GM19455 (cell line): ENCODE results near the gene CHRNA4.
"Not testable (repeated sequence)": the region's sequence is repeated elsewhere in the genome, so short reads cannot be mapped to it uniquely, and the experiment has no call there.

Experiments used
- ATAC-seq: cut with Tn5 transposase; IDR thresholded peaks from one replicate; pipeline ENCODE4 v1.9.1; 2021; ENCODE audit not compliant: unreplicated experiment

Gene CHRNA4

DNA sequence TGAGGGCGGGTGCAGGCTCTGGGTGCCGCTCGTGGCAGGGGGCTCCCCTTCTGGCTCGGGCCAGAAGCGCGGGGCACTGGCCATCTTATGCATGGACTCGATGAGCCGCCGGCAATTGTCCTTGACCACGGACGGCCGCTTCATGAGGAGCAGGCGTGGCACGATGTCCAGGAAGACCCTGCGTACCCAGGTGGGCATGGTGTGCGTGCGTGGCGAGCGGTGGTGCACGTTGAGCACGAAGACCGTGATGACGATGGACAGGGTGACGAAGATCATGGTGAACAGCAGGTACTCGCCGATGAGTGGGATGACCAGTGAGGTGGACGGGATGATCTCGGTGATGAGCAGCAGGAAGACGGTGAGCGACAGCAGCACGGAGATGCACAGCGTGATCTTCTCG, 11.0 kb downstream of the CHRNA4 start:
- no peak for ATAC-seq

DNA sequence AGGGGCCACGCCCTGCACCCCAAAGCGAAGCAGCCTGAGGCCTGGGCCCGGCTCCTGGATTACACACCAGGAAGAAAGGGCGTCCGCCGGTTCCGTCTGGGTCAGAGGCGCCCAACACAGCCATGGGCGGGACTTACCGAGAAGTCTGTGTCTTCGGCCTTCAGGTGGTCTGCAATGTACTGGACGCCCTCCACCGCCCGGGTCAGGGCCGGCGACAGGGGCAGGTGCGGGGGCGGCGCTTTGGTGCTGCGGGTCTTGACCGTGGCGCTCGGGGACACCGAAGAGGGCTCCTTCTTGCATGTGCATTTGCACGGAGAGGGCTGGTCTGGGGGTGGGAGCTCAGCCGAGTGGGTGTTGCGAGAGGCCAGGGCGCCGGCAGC, 11.6 kb downstream of the CHRNA4 start:
- ATAC-seq, result no peak

DNA sequence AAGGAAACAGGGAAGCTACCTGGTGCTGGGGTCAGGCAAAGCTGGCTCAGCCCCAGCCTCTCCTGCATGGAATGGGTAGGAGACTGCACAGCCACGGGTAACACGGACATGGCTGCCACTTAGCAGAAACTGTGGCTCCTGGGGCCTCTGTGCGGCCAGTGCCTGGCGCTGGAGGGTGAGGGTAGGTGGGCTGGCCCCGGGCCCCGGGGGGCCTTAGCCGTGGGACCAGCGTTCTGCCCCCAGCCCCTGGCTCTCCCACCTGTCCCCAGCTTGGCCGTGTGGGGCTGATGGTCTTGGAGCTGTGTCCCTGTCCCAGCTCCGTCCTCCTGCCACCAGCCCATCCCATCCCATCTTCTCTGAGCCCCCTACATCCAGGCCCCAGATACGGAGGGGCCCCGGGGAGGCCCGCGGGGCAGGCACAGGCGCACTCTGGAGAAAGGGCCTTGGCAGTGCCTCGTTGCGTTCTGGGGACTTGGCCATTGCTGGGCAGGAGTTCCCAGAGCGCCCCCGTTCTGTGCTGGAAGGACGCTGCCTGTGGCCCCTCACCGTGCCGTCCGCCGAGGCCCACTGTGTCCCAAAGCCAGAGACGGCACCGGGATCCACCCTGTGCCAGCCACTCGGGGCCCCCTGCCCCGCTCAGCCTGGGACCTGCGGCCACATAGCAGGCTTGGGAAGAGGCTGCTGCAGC, 12.2 kb downstream of the CHRNA4 start:
- ATAC-seq, result no peak

DNA sequence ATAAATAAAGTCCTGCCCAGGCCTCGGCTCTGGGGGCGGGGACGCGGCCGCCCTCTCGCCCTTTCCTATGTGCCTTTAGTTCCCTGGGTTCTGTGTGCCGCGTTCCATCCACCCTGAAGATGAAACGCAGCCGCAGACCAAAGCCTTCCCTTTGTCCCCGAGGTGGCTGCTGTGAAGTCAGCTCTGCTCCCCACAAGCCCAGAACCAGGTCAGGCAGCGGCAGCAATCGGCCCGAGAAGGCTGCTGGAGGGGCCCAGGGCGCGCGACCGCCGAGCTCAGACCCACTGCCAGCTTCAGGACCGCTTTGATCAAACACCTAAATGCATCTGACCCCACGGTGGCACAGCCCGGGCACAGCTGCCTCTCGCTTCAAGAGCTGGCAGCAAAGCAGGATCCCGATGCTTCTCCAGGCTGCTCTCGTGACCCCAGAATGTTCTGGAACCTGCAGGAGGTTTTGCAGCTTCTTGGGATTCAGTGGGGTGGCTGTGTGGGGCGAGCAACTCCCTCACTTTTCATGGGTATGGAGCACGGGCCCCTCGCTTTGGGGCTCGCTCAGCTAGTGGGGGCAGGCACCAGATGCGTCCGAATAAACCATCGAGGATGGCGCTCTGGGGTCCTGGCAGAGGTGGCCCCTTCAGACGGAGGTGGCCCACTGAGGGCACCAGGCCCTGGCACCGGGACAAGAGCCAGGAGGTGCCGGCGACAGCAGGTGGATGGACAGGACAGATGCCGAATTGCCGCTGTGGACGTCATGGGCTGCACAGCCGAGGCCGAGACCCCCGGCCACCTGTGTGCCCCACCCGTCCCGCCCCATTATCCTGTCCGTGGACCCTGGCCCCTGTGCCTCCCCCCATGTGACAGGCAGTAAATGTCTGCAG, 13.0 kb downstream of the CHRNA4 start:
- no peak for ATAC-seq

DNA sequence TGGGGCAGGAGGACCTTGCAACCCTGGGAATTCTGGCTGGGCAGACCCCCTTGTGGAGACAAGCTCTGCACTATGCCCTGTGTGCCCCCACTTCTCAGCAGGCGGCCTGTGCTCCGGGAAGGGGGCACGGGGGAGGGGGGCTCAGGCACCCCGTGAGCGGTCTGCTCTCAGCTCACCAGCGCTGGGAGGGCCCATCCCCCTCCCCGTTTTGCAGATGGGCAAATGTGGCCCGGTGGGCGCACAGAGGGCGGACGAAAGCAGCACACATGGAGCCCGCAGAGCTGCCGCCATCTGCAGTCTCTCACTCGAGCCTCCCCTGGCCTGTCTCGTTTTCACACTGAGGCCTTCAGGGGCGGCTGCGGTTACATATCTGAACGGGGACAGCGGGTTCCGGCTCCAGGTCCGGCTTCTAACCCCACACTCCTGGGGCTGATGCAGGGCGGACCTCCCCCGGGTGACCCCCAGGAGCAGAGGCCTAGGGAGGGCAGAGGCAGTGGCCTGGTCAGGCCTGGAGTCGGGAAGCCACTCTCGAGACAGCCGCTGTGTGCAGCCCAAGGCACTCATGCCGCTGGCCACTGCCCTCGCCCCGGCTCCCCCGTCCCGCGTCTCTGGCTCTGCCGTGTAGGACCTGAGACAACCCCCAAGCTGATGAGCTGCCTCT, 13.9 kb downstream of the CHRNA4 start:
- ATAC-seq, result no peak

DNA sequence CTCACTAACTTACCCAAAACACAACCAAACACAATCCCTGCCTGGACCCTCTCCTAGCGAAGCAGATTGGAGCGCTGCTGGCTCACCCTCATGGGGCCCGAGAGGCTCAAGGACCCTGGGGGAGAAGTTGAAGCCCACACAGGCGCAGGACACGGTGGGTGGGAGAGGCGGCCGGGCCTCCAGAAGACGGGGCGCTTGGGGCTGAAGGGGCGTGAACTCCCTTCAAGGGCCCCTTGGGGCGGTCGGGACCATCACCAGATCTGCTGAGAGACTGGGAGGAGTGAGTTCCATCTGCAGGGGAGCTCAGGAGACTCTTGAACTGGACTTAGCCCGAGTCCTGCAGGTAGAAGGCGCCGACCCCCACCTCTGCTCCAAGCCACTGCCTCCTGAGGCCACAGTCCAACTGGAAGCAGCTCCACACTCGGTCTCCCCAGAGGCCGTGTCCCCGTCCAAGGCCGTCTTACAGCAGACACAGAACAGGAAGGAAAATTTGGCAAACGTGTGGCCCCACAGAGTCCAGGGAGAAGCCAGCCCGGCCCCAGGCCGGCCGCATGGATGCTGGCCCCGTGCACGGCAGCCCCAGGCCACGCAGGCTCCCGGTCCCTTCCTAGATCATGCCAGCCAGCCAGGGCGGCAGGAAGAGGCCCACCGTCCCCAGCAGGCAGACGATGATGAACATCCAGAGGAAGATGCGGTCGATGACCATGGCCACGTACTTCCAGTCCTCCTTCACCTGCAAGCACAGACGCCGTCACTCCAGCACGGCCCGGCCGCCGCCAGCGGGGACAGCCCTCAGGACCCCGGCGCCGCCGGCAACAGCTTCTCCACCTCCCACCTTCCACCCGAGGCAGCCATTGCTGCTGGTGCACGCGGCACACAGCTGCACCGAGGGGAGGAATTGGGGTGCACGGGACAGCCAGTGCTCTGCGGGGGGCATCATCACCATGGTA, 14.7 kb downstream of the CHRNA4 start:
- no peak for ATAC-seq

DNA sequence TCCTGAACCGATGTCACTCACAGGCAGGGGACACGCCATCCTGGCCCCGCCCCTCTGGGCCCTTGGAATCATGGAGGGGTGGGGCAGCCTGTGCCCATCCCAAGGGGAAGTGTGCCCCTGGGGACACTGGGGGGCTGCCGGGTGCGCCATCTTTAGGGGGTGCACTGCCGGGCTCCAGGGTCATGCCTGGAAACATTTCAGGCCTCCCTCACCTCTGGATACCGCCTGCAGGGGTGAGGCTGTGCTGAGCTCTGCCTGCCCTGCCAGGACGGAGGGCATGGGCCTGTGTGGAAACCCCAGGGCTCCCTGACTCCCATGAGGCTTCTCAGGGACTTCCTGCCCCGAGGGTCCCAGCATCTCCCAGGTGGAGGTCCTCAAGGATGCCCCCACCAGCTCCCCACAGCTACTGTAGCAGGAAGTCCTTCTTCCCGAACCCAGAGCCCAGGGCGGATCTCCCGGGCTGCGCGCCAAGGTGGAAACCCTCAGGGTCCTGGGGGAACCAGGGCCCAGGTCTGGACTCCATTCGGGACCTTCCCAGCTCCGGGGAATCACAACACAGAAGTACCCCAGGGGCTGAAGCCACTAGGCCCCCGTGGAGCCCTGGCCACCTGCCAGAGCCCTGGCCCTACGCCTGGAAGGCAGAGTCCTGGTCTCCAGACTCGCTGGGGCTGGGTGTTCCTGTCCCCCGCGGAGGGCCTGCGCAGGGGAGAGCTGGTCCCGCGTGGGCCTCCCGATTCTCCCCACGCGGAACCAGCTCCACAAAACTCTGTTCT, 15.6 kb downstream of the CHRNA4 start:
- ATAC-seq, result no peak

DNA sequence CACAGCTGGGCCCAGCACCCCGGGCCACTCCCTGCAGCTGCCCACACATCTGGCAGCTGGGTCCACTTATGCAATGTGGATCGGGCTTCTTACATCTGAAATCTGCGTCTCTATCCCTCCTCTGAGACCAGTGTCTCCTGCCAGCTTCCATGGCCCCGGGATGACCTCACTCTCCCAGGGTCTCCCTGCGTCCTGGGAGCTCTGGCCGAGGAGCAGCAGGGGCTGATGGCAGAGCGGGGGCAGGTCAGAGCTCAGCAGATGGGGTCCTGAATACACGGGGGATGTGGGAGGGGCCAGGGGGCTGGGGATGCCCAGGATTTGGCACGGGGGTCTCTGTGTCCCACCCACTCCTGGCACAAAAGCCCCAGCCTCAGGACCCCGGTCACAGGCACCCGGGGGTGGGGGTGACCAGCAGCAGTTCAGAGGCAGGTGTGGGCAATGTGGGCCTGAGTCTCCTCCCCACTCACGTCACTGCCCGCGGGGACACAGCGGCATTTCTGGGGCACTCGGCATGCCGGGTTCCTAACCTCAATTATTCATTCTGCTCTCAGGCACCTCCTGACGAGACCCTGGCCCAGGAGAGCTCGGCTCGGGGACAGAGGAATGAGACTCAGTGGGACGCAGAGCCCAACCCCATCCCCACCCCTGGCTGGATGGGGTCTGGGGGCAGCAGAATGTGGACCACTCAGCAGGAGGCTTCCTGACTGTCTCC, 16.4 kb downstream of the CHRNA4 start:
- ATAC-seq, result no peak

DNA sequence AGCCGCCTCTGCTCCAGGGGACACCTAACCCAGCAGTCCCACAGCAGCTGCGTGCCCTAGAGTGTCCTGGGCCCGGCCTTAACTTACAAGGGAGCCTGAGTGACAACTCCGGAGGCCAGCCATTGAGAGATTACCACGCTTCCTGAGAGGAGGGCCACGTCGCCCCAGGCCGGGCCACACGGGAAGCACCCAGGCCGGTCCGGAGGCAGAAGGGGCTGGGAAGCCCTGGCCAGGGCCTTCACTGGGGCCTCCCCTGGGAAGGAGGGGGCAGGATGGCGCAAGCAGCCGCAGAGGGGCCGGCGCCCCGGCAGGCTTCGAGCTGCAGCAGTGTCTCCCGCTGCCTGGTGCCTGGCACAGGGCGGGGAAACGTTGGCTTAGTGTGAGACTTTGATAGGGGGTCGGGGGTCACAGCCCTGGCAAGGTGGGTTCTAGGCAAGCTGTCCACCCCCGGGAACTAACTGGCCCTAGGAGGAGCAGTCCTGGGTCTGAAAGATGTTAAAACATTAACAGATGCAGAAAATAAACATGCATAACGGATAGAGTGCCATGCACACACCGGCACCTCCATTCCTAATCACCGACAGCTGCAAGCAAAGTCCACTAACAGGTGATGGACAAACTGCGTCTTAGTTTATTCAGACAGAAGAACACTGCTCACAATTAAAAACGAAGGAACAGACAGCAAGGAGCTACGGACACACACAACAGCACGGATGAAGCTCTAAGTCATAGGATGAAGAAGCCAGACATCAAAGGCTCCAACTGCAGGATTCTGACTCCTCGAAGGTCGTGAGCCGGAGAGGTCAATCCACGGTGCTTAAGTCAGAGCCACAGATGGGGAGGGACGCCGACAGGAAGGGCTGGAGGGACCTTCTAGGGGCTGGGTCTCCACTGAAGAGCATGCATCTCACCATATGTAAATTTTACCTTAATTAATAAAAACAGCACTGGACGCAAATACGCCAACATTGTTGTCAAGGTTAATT, 17.4 kb downstream of the CHRNA4 start:
- no peak for ATAC-seq

DNA sequence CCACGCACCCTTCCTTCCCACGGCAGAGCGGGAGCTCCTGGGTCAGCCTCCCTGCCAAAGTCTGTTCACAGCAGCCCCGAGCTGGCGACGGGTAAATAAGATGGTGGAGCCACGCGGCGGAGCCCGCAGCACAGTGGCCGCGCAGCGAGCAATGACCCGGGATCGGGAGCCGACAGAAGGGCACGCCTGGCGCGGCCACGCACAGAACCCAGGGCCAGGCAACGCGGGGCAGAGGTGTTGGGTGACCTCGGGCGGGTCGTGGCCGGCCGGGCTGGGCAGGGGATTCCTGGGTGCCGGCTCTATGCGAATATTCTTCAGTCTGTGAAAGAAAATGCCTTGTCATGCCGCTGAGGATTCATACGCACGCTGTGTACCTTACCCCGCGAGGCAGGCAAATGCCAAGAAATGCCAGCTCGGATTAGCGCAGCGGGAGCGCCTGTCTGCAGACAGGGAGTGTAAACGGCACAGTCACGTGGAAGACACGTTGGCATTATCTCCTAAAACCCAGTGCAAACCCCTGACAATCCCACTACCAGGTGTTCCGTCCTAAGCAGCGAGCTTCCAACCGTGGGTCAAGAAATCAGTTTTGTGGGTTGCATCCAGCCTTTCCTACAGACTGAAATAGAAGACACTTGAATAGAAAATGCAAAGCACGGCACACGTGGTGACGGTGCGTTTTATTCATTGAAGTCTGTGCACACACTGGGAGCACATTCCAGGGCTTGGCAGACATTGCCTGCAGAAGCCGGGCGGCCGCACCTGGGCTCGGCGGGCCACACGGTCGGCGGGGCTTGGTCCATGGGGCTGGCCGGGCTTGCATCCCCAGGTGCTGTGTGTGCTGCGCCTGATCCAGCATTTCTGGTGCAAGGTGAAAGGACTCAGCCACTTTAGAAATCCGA, 18.3 kb downstream of the CHRNA4 start:
- ATAC-seq, result no peak

DNA sequence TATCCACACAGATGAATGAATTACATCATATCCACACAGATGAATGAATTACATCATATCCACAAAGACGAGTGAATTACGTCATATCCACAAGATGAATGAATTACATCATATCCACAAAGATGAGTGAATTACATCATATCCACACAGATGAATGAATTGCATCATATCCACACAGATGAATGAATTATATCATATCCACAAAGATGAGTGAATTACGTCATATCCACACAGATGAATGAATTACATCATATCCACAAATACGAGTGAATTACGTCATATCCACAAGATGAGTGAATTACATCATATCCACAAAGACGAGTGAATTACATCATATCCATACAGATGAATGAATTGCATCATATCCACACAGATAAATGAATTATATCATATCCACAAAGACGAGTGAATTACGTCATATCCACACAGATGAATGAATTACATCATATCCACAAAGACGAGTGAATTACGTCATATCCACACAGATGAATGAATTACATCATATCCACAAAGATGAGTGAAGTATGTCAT, 20.9 kb downstream of the CHRNA4 start:
- ATAC-seq, result not testable (repeated sequence)

DNA sequence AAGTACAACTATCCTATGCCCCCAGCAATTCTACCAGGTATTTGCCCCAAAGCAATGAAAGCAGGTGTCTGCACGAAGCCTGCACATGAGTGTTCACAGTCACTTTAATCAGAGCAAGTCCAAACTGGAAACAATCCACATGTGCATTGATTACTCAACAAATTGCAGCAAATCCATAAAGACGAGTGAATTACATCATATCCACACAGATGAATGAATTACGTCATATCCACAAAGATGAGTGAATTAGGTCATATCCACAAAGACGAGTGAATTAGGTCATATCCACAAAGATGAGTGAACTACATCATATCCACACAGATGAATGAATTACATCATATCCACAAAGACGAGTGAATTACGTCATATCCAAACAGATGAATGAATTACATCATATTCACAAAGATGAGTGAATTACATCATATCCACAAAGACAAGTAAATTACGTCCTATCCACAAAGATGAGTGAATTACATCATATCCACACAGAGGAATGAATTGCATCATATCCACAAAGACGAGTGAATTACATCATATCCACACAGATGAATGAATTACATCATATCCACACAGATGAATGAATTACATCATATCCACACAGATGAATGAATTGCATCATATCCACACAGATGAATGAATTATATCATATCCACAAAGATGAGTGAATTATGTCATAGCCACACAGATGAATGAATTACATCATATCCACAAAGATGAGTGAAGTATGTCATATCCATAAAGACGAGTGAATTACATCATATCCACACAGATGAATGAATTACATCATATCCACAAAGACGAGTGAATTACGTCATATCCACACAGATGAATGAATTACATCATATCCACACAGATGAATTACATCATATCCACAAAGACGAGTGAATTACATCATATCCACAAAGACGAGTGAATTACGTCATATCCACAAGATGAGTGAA, 21.7 kb downstream of the CHRNA4 start:
- ATAC-seq, result not testable (repeated sequence)

DNA sequence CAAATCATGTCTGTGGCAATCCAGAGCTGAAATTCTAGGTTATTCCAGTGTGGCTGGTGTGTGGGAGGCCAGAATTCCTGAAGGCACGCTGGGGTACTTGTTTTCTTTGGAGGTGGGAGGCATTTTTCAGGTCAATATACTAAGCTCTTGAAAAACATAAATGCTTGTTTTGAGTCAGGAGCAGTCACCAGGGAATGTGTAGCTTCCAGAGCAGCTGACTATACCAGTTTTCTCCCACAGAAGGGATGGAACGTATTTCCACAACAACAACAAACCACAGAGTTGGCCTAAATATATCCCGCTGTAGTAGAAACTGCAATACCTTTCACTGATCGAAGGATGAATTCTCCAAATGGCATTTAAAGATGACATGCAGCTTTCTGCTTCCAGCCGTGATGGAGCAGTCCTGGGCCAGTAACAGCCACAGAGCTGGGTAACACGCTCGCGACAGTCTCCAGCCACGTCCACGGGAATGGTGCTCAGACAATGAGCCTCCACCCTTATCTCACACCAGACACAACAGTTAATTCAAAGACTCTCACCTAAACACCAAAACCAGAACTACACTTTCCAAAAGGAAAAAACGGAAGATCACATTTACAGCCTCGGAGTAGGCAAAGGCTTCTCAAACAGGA, 23.2 kb downstream of the CHRNA4 start:
- ATAC-seq, result no peak

DNA sequence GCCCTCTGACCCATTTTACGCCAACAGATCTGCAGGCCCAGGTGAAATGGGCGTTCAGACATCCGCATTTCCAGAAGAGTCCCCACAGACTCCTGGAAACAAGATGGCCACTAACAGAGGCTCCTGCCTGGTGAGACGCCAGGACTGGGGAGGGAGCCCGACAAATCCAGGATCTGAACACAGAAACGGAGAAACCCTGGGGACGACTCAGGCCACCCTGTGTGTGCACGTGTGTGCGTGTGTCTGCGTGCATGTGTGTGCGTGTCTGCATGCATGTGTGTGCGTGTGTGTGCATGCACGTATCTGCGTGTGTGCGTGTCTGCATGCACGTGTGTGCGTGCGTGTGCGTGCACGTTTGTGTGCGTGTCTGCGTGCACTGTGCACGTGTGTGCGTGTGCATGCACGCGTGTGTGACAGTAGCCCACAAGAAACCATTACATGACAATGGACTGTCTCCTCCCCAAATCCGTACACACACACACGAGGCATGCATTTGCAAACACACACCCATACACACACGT, 24.9 kb downstream of the CHRNA4 start:
- ATAC-seq, result no peak

DNA sequence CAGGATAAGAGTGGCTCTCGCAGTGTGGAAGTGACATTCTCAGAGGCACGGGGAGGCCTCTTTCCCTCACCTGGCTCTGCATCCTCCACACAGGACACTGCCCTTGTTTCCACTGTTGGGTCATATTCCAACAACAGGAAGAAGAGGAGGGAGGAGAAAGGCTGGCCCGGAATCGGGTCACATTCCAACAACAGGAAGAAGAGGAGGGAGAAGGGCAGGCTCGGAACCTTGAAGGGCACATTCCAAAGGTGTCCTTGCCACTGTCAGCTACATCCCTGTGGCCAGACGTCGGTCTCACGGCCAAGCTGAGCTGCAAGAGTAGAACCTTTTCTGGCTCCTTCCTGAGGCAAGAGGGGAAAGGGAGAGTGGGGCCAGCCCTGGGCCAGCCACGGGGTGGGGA, 25.4 kb downstream of the CHRNA4 start:
- ATAC-seq, result no peak
